ENCODE results near the gene TMEM242. TPM values are rescaled to one million over a fixed set of nuclear protein-coding genes. Genes with fewer than 3 reads are reported as not detected.
"Not testable (repeated sequence)": the region's sequence is repeated elsewhere in the genome, so short reads cannot be mapped to it uniquely, and the experiment has no call there.

Gene TMEM242
- total RNA-seq, 1 donor from 2014 or later, result 8.2 TPM

DNA sequence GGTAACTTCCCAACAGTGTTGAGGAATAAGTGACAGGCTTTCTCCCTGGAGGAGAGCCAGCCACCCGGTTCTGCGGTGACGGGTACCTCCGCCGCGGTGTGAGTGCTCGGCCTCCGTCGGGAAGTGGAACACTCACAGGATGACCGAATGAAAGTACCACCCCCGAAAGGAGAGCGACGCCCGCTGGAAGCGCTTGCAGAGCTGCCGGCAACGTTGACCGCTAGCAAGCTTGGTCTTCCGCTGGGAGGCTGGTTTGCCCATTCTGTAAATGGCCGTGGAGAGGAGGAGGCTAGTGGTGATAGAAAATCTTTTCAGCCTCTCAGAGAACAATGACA lies 614 bp upstream of the TMEM242 start:
- peak; percentile 88 for DNase-seq

DNA sequence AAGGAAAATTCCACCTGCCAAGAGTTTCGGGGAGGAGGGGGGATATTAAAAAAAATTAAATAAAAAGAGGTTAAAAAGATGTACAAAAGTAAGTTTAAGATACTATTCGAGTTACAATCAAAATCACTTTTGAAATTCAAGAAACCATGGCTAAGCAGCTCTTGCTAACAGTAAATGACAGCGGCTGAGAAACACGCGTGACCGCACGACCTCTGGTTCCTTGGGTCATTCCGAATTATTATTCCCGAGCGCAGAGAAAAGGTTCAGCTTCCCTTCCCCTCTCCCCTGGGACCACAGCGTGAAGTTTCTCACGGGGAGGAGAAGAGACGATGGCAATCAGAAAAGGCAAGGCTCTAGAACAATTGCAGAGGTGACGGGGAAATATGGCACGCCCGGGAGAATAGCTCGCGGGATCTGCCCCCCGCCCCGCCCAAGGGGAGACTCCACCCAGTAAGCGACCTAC lies 496 bp downstream of the TMEM242 start:
- no peak for DNase-seq

- DNase-seq, result no peak
Observed at GRCh38 chr6:157316871-157317814, 6.2 kb downstream of the TMEM242 start.

GRCh38 chr6:157314705-157315321 lies 8.5 kb downstream of the TMEM242 start:
- peak; percentile 83 for DNase-seq

DNA sequence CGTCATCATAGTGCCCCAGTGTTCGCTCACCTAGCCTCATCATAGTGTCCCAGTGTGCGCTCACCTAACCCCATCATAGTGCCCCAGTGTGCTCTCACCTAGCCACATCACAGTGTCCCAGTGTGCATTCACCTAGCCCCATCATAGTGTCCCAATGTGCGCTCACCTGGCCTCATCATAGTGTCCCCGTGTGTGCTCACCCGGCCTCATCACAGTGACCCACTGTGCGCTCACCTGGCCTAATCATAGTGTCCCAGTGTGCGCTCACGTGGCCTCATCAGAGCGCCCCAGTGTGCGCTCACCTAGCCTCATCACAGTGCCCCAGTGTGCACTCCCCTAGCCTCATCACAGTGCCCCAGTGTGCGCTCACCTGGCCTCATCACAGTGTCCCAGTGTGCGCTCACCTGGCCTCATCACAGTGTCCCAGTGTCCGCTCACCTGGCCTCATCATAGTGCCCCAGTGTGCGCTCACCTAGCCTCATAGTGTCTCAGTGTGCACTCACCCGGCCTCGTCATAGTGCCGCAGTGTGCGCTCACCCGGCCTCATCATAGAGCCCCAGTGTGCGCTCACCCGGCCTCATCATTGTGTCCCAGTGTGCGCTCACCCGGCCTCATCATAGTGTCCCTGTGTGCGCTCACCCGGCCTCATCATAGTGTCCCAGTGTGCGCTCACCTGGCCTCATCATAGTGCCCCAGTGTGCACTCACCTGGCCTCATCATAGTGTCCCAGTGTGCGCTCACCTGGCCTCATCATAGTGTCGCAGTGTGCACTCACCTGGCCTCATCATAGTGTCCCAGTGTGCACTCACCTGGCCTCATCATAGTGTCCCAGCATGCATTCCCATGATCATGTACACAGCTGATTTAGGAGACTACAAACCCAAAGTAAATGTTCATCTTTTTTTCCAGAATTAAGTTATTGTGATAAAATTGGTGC lies 9.5 kb downstream of the TMEM242 start:
- no peak for DNase-seq

DNA sequence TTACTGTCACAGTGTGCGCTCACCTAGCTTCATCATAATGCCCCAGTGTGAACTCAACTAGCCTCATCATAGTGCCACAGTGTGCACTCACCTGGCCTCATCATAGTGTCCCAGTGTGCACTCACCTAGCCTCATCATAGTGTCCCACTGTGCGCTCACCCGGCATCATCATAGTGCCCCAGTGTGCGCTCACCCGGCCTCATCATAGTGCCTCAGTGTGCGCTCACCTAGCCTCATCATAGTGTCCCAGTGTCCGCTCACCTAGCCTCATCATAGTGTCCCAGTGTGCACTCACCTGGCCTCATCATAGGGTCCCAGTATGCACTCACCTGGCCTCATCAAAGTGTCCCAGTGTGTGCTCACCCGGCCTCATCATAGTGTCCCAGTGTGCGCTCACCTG lies 10.6 kb downstream of the TMEM242 start:
- no peak for DNase-seq

GRCh38 chr6:157310693-157311092 lies 12.6 kb downstream of the TMEM242 start:
- not testable (repeated sequence) for DNase-seq

GRCh38 chr6:157307661-157308060 lies 15.7 kb downstream of the TMEM242 start:
- DNase-seq, result no peak

GRCh38 chr6:157305670-157306653 lies 17.4 kb downstream of the TMEM242 start:
- DNase-seq, result no peak

DNA sequence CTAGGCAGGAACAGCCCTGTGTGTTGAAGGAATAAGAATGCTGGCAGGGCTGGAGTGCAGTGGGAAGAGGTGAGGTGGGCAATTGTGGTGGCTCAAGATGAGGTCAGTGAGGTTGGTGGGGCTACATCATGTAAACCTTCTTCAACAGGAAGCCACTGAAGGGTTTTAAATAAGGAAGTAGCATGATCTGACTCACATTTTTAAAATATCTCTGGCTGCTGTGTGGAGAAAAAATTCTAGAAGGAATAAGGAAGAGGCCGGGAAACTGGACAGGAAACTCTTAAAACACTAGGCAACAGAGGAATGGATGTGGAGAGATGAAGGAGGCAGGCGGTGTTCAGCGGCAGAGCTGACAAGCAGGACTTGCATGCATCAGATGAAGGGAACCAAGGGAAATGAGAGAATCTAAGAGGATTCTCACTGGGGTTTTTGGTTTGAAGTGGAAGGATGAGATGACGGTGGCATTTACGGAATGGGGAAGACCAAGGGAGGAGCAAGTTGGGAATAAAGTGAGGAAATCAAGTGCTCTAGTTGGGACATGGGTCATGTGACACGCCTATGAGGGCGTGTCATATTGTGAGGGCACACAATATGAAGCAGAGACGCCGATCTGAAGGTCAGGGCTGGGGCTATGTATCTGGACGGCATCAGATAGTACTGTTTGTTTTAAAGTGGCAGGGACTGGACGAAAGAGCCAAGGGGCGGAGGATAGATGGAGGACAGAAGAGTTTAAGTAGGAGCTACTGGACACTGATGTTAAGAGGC lies 18.2 kb downstream of the TMEM242 start:
- no peak for DNase-seq

DNA sequence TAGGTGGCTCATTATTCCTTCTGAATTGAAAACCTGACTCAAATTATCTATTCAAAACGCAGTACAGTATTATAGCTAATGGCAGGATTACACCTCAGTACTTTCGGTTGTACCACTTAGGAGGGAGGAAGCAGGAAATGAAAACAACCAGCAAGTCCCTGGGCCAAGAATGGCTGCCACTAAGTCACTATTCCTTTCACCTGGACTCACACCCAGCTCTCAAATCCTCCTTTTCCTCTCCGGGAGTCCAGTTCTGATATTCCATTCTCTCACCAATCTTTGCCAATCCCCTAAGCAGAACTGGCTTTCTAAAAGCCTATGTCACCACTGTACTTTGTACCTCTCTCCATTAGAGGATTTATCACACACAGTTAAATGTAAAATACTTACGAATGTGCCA lies 20.6 kb downstream of the TMEM242 start:
- DNase-seq, result no peak

GRCh38 chr6:157300436-157300835 lies 22.9 kb downstream of the TMEM242 start:
- DNase-seq, result no peak

GRCh38 chr6:157300006-157300405 lies 23.3 kb downstream of the TMEM242 start:
- DNase-seq, result no peak

DNA sequence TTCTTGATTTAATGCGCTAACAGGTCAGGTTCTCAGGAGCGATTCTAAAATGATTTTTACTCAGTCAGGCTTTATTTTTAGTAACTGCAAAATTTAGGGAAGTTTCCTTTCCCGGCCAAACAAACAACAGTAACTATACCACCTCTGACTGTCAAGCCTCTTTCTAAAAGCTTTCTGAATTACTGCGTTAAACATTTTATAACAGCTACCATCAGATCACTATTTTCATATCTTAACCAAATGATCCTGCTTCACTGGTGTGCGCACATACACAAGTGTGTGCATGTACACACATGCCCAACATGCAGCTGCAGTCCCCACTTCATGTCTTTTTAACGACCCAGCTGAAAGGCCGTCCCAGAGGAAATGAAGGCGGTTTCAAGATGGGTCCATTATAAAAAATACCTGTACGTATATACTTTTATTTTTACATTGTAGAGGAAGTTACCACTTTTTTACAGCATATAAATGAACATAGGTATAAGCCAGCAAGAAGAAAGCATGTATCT lies 25.0 kb downstream of the TMEM242 start:
- peak; percentile 12 for DNase-seq

DNA sequence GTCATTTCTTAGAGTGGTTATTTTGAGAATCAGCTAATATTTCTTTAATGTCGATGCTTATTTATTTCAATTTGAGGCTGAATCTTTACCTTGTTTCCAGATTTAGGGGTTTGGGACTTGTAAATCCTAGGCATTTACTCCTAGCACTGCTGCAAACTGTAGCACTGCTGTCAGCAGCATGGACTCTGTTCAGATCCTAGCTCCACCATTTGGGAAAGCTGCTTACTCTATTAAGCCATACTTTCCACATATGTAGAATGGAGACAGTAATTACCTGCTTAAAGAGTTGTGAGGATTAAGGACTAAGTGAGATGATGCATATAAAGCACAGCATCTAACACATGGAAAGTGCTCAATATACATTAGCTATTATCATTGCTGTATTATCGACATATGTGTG lies 28.7 kb downstream of the TMEM242 start:
- no peak for DNase-seq

- DNase-seq, result no peak
Observed at GRCh38 chr6:157293780-157294179, 29.5 kb downstream of the TMEM242 start.

GRCh38 chr6:157292202-157292601 lies 31.1 kb downstream of the TMEM242 start:
- no peak for DNase-seq

GRCh38 chr6:157291356-157291755 lies 32.0 kb downstream of the TMEM242 start:
- no peak for DNase-seq

DNA sequence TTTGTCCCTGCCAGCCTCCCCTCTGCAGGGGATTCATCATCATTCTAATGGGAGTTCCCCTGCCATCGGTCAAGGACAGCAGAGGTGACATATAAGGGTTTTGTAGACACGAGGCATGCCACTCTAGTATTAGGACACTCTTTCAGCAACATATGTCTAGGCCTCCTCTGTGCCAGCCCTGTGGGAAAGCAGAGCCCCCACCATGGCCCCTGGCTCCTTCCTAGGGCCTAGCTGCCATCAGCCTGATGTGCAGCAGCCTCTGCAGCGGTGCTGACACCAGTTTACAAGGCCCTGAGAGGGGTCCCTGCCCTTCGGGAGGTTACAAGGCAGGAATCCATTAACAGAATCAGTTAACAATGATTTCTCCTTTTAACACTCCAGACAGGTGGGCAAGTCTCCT lies 32.5 kb downstream of the TMEM242 start:
- DNase-seq, result no peak

DNA sequence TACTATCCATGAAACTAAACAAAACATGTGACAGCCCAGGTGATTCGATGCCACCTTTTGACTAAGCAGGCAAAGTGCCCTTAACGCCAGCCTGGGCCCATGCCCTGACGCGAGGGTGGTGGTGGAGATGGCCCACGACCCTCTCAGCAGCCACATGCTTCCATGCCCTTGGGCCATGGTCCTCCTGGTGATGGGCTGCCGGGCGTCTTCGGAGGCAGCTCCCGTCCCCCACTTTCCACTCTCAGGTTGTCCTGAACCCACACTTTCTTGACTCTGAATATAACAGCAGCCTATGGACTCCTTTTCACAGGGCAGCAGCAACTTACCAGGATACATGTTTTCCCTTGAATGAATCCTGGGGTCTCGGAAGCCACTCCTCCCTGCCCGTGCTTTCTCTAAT lies 33.6 kb downstream of the TMEM242 start:
- no peak for DNase-seq

Data from tongue (tissue), 2 donors.